Amniotic stem cell (primary cell): Measurements from ENCODE around the gene DTL.

Experiments
- DNase-seq: peaks from one replicate; lab custom pipeline; 2025; lab: John Stamatoyannopoulos, UW

Gene DTL

GRCh38 chr1:212035835-212036605, 472 bp downstream of the DTL start:
- no peak for DNase-seq

GRCh38 chr1:212037900-212038299, 2.4 kb downstream of the DTL start:
- DNase-seq: no peak

- DNase-seq: no peak
Measured at GRCh38 chr1:212039622-212040021, 4.1 kb downstream of the DTL start.

- DNase-seq: no peak
Measured at GRCh38 chr1:212040629-212041412, 5.3 kb downstream of the DTL start.

GRCh38 chr1:212042436-212042835, 6.9 kb downstream of the DTL start:
- DNase-seq: no peak

GRCh38 chr1:212044851-212045250, 9.3 kb downstream of the DTL start:
- DNase-seq: no peak

- DNase-seq: no peak
Measured at GRCh38 chr1:212045981-212046380, 10.4 kb downstream of the DTL start.

GRCh38 chr1:212053993-212054392, 18.4 kb downstream of the DTL start:
- DNase-seq: no peak

GRCh38 chr1:212055333-212055732, 19.8 kb downstream of the DTL start:
- no peak for DNase-seq

- DNase-seq: no peak
Measured at GRCh38 chr1:212060632-212061472, 25.3 kb downstream of the DTL start.

- DNase-seq: peak; percentile 32
Measured at GRCh38 chr1:212062832-212063438, 27.4 kb downstream of the DTL start.

- DNase-seq: no peak
Measured at GRCh38 chr1:212067787-212068186, 32.2 kb downstream of the DTL start.

GRCh38 chr1:212070720-212071302, 35.3 kb downstream of the DTL start:
- DNase-seq: peak; percentile 49

GRCh38 chr1:212072047-212072446, 36.5 kb downstream of the DTL start:
- DNase-seq: no peak

- DNase-seq: no peak
Measured at GRCh38 chr1:212073490-212073889, 37.9 kb downstream of the DTL start.

- no peak for DNase-seq
Measured at GRCh38 chr1:212074313-212074712, 38.8 kb downstream of the DTL start.

GRCh38 chr1:212074856-212075255, 39.3 kb downstream of the DTL start:
- DNase-seq: no peak

GRCh38 chr1:212077028-212077427, 41.5 kb downstream of the DTL start:
- DNase-seq: no peak

- no peak for DNase-seq
Measured at GRCh38 chr1:212078826-212079225, 43.3 kb downstream of the DTL start.

GRCh38 chr1:212082765-212083406, 47.3 kb downstream of the DTL start:
- DNase-seq: no peak

- DNase-seq: no peak
Measured at GRCh38 chr1:212089560-212090163, 54.1 kb downstream of the DTL start.
